Dedifferentiated amniotic fluid mesenchymal stem cell (primary cell): ENCODE results near the gene PHACTR1.

Experiments used
- DNase-seq: peaks from one replicate; pipeline ENCODE4 v3.0.0-alpha.2; 2016; ENCODE audit errors: extremely low spot score

PHACTR1 gene

DNA sequence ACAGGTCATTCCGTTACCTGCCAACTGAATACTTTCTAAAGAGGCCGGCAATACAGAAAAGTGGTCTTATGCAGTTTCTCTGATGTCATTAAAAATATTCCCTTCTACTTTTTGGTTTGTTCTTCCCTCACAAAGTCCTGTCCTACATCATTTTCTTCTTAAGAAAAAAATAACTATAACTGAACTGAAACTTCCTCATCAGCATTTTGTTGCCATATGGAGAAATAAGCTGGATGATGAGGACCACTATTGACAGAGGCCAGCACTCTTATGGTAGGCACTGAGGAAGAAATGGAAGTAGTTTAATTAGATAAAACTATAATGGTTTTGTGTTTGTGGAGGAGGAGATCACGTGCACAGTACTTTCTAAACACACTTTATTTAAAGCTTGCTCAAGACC lies 274.9 kb downstream of the PHACTR1 start:
- no peak for DNase-seq

GRCh38 chr6:12992770-12993169 lies 276.2 kb downstream of the PHACTR1 start:
- DNase-seq: no peak

GRCh38 chr6:12993283-12993898 lies 276.8 kb downstream of the PHACTR1 start:
- no peak for DNase-seq

DNA sequence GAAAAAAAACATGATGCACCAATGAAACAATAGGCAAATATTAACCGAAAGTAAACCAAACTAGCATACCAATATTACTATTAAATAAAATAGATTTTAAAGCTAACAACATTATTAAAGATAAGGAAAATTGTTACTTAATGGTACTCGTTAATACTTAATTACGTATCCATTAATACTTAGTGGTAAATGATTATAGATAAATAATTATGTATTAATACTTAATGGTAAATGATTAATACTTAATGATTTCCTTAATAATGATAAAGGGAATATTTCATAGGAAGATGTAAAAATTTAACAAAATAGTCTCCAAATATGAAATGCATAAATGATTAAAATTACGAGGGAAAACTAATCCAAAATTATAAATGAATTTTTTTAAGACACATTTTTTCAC lies 278.9 kb downstream of the PHACTR1 start:
- DNase-seq: no peak

DNA sequence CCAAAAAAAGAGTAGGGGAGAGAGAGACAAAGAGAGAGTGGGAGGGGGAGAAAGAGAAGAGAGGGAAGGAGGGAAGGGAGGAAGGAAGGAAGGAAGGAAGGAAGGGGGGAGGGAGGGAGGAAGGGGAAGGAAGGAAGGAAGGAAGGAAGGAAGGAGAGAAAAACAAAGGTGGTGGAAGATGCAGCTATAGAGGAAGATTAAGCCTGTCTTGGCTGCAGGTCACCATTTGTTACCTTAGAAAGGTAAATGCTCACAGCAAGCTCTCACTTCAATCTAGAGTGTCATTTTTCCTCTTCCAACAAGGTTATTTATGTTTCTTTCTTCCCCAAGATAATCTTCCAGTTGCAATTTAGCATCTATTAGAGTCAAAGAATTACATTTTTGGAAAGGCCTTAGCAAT lies 284.0 kb downstream of the PHACTR1 start:
- DNase-seq: no peak

DNA sequence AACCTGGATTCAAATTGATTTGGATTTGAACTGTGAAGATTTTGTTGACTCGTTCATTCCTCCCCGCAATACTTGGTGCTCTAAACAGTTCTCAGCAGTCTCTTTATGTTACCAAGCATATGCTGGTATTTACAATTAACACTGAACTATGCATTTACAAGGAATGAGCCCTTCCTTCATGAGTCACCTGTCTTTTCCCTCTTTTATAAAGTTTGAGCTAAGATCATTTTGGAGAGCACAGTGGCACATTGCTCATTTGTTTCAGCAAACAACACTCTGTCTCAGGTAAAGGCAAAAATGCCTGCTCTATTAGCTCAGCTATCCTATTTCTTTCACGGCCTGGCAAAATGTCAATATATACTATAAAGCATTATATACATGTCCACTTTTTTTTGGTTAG lies 285.4 kb downstream of the PHACTR1 start:
- no peak for DNase-seq

- no peak for DNase-seq
Observed at GRCh38 chr6:13004601-13005000, 288.0 kb downstream of the PHACTR1 start.

DNA sequence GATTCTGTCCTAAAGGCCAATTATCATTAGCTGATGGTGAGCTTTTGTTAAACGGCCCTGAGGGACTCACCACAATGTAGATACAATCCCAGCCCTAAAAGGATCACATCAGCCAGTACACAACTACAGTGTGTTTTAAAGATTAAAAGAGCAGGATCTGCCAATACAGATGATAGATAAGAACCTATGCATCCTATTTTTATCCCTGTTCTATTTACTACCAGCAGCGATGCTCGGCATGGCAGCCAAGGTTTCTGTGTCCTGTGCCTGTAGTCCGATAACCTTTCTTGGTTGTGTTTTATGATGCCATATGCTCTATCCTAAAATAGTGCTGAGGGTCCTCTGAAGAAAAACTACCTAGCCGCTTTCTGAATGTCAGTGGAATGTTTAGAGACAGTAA lies 289.4 kb downstream of the PHACTR1 start:
- no peak for DNase-seq

- no peak for DNase-seq
Observed at GRCh38 chr6:13006578-13007300, 290.2 kb downstream of the PHACTR1 start.

DNA sequence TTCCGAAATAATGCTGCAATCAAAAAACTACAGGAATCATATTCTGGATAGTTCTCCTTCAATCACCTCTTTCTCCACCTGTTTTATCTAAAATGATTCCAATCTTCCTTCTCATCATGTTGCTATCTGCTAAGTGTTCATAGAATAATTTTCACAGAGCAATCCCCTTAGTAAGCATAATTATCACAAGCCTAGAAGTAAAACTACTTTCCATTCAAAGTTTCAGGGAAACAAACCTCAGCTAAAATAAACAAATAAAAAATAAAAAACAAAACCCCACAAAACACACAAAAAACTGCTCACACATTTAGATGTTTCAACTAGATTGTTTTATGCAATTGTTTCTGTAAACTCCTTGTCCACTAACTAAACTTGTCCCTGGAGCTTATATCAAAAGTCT lies 291.2 kb downstream of the PHACTR1 start:
- no peak for DNase-seq

DNA sequence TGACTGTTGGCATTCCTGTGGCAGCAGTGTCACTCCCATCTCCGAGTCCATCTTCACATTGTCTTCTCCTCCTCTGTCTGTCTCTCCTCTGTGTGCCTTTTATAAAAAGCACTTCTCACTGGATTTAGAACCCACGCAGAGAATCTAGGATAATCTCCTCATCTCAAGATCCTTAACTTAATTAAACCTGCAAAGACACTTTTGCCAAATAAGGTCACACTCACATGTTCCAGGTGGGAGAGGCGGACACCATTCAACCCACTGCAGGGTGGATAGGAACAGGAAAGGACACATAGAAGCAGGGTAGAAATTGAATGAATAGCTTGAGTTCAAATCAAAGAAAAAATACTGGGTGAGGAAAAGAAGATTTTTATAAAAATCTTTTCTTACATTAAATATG lies 292.5 kb downstream of the PHACTR1 start:
- DNase-seq: no peak

DNA sequence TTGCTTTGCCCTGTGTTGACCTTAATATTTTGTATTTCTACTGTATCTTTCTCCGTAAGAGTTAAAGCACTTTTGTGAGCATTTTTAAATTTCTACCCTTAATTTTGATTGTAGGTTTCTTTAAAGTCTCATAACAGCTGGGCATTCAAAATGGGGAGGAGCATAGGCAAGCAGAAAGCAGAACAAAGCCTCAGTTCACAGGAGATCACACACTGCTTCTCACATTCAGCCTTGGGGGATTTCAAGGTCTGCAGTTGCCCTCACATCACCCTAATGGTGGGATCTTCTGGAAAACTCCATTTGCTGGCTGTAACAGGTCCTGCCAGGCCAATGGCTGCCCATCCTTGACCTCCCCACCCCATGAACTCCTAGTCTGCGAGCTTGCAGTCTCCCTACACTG lies 292.9 kb downstream of the PHACTR1 start:
- no peak for DNase-seq

DNA sequence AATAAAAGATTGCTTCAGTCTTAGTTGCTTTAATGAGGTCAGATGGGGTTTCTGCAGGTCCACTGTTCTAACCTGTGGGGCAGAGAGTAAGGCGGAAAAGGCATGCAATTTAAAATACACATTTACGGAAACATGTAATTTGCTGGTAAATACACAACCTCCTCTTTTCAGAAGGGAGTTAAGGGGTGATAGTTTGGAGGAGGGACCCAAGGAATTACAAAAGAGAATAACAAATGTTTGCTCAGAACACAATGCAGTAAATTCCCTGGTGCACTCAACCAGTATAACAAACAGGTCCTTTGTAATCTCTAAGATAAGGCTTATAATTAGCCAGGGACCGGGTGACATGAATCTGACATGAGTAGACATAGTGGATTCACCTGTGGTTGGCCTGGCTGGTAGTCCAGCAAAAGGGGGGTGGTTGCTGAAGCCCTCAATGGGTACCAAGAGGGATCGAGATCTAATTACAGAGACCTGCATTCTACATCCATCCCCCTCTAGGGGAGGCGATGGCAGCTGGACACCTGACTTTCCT lies 295.1 kb downstream of the PHACTR1 start:
- no peak for DNase-seq

- no peak for DNase-seq
Observed at GRCh38 chr6:13012296-13012695, 295.7 kb downstream of the PHACTR1 start.

DNA sequence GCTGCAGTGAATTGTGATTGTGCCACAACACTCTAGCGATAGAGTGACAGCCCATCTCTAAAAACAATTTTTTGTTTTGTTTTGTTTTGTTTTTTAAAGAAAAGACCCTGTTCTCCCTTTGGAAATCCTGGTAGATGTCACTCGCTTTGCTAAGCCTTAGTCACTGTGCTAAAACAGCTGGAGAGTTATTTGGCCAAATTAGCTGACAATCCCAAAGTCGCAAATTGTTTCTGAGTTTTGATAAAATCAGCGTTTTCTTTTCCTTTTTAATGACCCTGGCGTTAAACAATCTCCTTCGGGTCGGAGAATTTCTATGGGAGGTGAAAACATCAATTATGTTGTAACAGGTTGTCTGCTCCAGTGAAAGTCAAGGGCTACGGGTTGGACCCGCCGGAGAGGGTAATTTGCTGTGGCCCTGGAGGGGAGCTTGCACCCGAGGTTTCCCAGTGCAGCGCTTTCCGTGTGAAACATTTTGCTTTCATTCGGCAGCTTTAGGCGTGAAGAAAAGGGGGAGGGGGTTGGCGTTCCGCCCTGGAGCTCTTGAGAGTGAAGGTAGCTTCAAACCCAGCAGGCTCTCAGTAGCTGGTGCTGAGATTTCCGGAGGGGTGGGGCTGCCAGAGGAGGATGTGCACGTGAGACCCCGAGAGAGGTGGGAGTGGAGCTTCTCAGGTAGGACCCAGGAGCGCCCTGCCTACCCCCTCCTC lies 296.6 kb downstream of the PHACTR1 start:
- DNase-seq: no peak

- no peak for DNase-seq
Observed at GRCh38 chr6:13013681-13014503, 297.3 kb downstream of the PHACTR1 start.

DNA sequence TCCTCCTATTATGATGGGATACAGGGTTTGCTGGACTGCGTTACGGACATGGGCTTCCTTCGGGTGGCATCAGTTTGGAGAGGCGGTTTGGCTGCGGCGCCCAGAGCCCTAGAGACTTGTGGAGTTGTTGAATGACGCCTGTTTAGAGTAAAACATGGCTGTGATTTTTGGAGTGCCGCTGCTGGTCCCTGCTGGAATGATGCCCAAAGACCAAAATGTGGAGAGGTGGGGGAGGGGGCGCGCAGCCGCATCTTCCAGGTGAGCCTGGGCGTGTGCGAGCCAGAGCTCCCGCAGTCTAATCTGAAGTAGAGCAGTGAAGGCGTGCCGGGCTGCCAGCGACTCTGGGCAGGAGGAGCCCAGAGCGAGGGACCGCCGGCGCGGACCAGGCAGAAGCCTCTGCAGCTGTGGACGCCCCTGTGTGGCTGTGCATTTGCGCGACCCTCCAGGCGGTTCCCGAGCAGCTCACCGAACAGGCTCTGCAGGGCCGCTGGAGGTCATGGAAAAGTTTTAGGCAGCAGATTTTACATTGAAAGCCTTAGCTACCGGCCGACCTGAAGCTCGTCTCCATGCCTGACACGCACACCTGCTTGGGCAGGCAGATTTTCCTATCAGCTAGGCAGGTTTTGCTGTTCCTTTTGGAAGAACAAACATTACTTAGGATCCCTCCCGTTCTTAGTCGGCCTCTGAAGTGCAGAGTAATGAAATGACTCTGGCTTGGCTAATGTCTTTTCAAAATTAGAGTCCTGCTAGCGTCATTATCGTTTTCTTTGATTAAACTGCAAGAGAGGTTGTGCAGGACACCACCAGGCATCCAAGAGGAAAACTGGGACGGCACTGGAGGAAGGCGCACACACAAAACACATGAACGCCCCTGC lies 298.2 kb downstream of the PHACTR1 start:
- DNase-seq: no peak

DNA sequence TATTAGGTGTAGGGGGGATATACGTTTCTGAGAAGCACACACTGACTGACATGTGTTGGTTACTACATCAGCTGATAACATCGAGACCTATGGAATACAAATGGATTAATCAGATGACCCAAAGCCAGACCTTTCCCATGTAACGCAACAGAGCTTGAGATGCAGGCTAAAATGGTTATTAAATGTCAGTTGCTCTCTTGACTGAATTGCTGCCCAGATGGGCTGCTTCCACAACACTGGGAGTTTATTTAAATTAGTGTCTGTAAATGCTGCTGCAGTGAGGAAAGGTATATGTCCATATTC lies 298.8 kb downstream of the PHACTR1 start:
- DNase-seq: no peak

GRCh38 chr6:13024616-13025015 lies 308.0 kb downstream of the PHACTR1 start:
- DNase-seq: no peak

GRCh38 chr6:13025893-13026499 lies 309.4 kb downstream of the PHACTR1 start:
- DNase-seq: no peak

GRCh38 chr6:13026557-13026956 lies 310.0 kb downstream of the PHACTR1 start:
- DNase-seq: no peak
